GM21360 (cell line): ENCODE measurements around the gene PPP1R9B.

Experiments used
- ATAC-seq: cut with Tn5 transposase; IDR thresholded peaks from one replicate; pipeline ENCODE4 v1.9.1; 2021; ENCODE audit warnings: mild to moderate bottlenecking, moderate library complexity; ENCODE audit not compliant: unreplicated experiment

The PPP1R9B gene

GRCh38 chr17:50129353-50129727, 21.1 kb downstream of the PPP1R9B start:
- no peak for ATAC-seq

- ATAC-seq = no peak
These were observed 21.8 kb downstream of the PPP1R9B start for GRCh38 chr17:50128441-50129352.

GRCh38 chr17:50127697-50128361, 22.6 kb downstream of the PPP1R9B start:
- no peak for ATAC-seq

- no peak for ATAC-seq
These were observed 25.0 kb downstream of the PPP1R9B start for GRCh38 chr17:50125420-50125997.

- no peak for ATAC-seq
These were observed 26.7 kb downstream of the PPP1R9B start for GRCh38 chr17:50123649-50124349.

- no peak for ATAC-seq
These were observed 27.5 kb downstream of the PPP1R9B start for GRCh38 chr17:50122945-50123344.

GRCh38 chr17:50120475-50121253, 29.8 kb downstream of the PPP1R9B start:
- ATAC-seq = no peak

- ATAC-seq = no peak
These were observed 31.7 kb downstream of the PPP1R9B start for GRCh38 chr17:50118828-50119218.

GRCh38 chr17:50118076-50118827, 32.2 kb downstream of the PPP1R9B start:
- ATAC-seq = no peak

- ATAC-seq = no peak
These were observed 33.0 kb downstream of the PPP1R9B start for GRCh38 chr17:50117202-50118051.

GRCh38 chr17:50115756-50116155, 34.7 kb downstream of the PPP1R9B start:
- ATAC-seq = no peak

- ATAC-seq = no peak
These were observed 35.6 kb downstream of the PPP1R9B start for GRCh38 chr17:50114849-50115357.

GRCh38 chr17:50114401-50114800, 36.1 kb downstream of the PPP1R9B start:
- ATAC-seq = no peak

- ATAC-seq = no peak
These were observed 36.7 kb downstream of the PPP1R9B start for GRCh38 chr17:50113624-50114320.

- ATAC-seq = no peak
These were observed 37.8 kb downstream of the PPP1R9B start for GRCh38 chr17:50112694-50113093.

- no peak for ATAC-seq
These were observed 38.5 kb downstream of the PPP1R9B start for GRCh38 chr17:50111673-50112655.
